ENCODE data around the gene PRDM12.

DNA sequence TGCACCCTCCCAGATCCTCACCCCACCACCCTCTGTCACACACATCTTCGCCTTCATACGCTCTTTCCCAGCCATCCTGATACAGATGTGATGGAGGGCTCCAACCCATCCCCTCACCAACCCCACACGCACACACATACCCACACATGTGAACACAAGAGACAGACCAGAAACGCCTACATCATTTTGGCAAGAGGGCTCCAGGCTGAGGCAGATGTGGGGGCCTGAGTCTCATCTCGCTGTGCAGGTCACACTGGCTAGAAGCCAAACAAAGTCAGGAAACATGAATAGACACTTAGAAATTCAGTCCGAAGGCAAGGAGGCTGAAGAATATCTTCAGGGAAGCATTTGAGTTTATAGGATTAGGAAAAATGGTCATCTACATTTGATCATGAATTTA lies 6.2 kb downstream of the PRDM12 start:
- TF ChIP-seq, protein P1, sequence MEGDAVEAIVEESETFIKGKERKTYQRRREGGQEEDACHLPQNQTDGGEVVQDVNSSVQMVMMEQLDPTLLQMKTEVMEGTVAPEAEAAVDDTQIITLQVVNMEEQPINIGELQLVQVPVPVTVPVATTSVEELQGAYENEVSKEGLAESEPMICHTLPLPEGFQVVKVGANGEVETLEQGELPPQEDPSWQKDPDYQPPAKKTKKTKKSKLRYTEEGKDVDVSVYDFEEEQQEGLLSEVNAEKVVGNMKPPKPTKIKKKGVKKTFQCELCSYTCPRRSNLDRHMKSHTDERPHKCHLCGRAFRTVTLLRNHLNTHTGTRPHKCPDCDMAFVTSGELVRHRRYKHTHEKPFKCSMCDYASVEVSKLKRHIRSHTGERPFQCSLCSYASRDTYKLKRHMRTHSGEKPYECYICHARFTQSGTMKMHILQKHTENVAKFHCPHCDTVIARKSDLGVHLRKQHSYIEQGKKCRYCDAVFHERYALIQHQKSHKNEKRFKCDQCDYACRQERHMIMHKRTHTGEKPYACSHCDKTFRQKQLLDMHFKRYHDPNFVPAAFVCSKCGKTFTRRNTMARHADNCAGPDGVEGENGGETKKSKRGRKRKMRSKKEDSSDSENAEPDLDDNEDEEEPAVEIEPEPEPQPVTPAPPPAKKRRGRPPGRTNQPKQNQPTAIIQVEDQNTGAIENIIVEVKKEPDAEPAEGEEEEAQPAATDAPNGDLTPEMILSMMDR (IDR thresholded peaks at IDR 0.05) = no peak
- TF ChIP-seq POLR2A (IDR thresholded peaks at IDR 0.05) (no peak), POLR2AphosphoS5 (IDR thresholded peaks at IDR 0.05) (no peak)
